H1 (cell line): ENCODE measurements around the gene MYO7B. TPM values are rescaled to one million over a fixed set of nuclear protein-coding genes. Genes with fewer than 3 reads are reported as not detected.
A peak's percentile ranks its signal among the peaks of the same experiment; 100 is the strongest.

Source experiments
- CTCF ChIA-PET: fragments of 300-600 bp; sonication (Branson Sonifier 250); formaldehyde crosslinking; loops from one replicate; lab custom pipeline; 2021; ENCODE audit not compliant: partially characterized antibody; lab: Charles Lee
- POLR2A ChIA-PET: fragments of 300-600 bp; sonication (Branson Sonifier 250); formaldehyde crosslinking; loops from one replicate; lab custom pipeline; 2021; ENCODE audit warnings: inconsistent platforms; ENCODE audit not compliant: partially characterized antibody; lab: Charles Lee
- DNase-seq, 2 experiments: peaks; one replicate each; pipeline versions ENCODE4 v3.0.0 to v3.0.0-alpha.2; 2010 to 2022; ENCODE audit warnings: low spot score in 2 of 2, low read depth in 1 of 2, mixed read lengths in 1 of 2
- FAIRE-seq: peaks from 2 replicates; lab custom pipeline; 2011; peaks lifted over from hg19 to GRCh38; lab: Jason Lieb, UNC
- H2AFZ ChIP-seq: 2 replicates; pipeline ENCODE4 v1.8.1; 2012; ENCODE audit warnings: low read length, inconsistent platforms
- H2AK5ac ChIP-seq: 2 replicates; pipeline ENCODE4 v1.6.1; 2013; ENCODE audit warnings: low read depth, low read length
- H2BK120ac ChIP-seq: replicated peaks from 2 replicates; pipeline ENCODE3; 2013; ENCODE audit warnings: low read depth, low read length, inconsistent platforms
- H2BK12ac ChIP-seq: 2 replicates; pipeline ENCODE4 v1.6.1; 2013; ENCODE audit warnings: low read depth, low read length
- H2BK15ac ChIP-seq: 2 replicates; pipeline ENCODE4 v1.6.1; 2013; ENCODE audit warnings: low read length
- H2BK20ac ChIP-seq: 2 replicates; pipeline ENCODE4 v1.6.1; 2013; ENCODE audit warnings: low read length
- H2BK5ac ChIP-seq: 2 replicates; pipeline ENCODE4 v1.6.1; 2013; ENCODE audit warnings: low read depth, low read length
- H3K14ac ChIP-seq: 2 replicates; pipeline ENCODE4 v1.6.1; 2013; ENCODE audit warnings: inconsistent platforms; ENCODE audit not compliant: insufficient read length
- H3K18ac ChIP-seq: 2 replicates; pipeline ENCODE4 v1.6.1; 2013; ENCODE audit warnings: low read length; ENCODE audit errors: extremely low read depth
- H3K23ac ChIP-seq: 2 replicates; pipeline ENCODE4 v1.6.1; 2013; ENCODE audit warnings: inconsistent platforms; ENCODE audit not compliant: insufficient read length
- H3K23me2 ChIP-seq: 2 replicates; pipeline ENCODE4 v1.6.1; 2013; ENCODE audit warnings: low read depth, low read length
- H3K27ac ChIP-seq: 2 replicates; pipeline ENCODE4 v1.6.1; 2011; ENCODE audit warnings: low read depth, low read length, inconsistent platforms
- H3K27me3 ChIP-seq, 4 experiments: replicated peaks in 1 of 4; 1 replicate in 1 of 4; 2 replicates in 3 of 4; pipeline versions ENCODE4 v1.6.1 to v1.8.1; 2011 to 2013; ENCODE audit warnings: low read length in 3 of 4, mild to moderate bottlenecking in 3 of 4, inconsistent platforms in 2 of 4, mixed read lengths in 2 of 4, moderate library complexity in 1 of 4; ENCODE audit not compliant: control insufficient read depth in 3 of 4, insufficient read depth in 3 of 4; ENCODE audit errors: extremely low read depth in 1 of 4
- H3K36me3 ChIP-seq, 4 experiments: 2 replicates each; pipeline versions ENCODE4 v1.6.1 to v1.8.1; 2011 to 2013; ENCODE audit warnings: mild to moderate bottlenecking in 4 of 4, low read length in 3 of 4, moderate library complexity in 2 of 4, control low read depth in 1 of 4, inconsistent platforms in 1 of 4; ENCODE audit not compliant: insufficient read depth in 4 of 4, control insufficient read depth in 2 of 4
- H3K4ac ChIP-seq: replicated peaks from 2 replicates; pipeline ENCODE3; 2013; ENCODE audit warnings: low read length, low read depth, mixed read lengths, inconsistent platforms; ENCODE audit not compliant: insufficient read length
- H3K4me1 ChIP-seq, 4 experiments: replicated peaks in 1 of 4; 1 replicate in 1 of 4; 2 replicates in 3 of 4; pipeline versions ENCODE4 v1.6.1 to v1.8.1; 2011 to 2013; ENCODE audit warnings: low read length in 3 of 4, inconsistent platforms in 2 of 4, mixed read lengths in 1 of 4; ENCODE audit not compliant: insufficient read depth in 4 of 4, control insufficient read depth in 3 of 4
- H3K4me2 ChIP-seq, 2 experiments: 2 replicates each; pipeline versions ENCODE4 v1.6.1 to v1.8.1; 2011 to 2013; ENCODE audit warnings: low read depth in 2 of 2, low read length in 2 of 2, control low read depth in 1 of 2, inconsistent platforms in 1 of 2, mild to moderate bottlenecking in 1 of 2; ENCODE audit not compliant: insufficient read depth in 1 of 2
- H3K4me3 ChIP-seq, 4 experiments: fragments of 200-600, 300-600 bp in 1 of 4; sonication (generic), shearing (Covaris generic), sonication (Bioruptor Twin) in 1 of 4; 2 replicates each; pipeline versions ENCODE4 v1.5.1 to v1.8.1; 2011 to 2016; ENCODE audit warnings: low read length in 4 of 4, low read depth in 3 of 4, control low read depth in 2 of 4, inconsistent platforms in 2 of 4, mild to moderate bottlenecking in 2 of 4, mixed read lengths in 1 of 4, moderate library complexity in 1 of 4; ENCODE audit not compliant: insufficient read depth in 2 of 4; ENCODE audit errors: extremely low read depth in 1 of 4
- H3K56ac ChIP-seq: replicated peaks from 2 replicates; pipeline ENCODE3; 2013; ENCODE audit warnings: low read depth, mild to moderate bottlenecking, mixed read lengths, low read length, inconsistent platforms; ENCODE audit not compliant: insufficient read length
- H3K79me1 ChIP-seq: 2 replicates; pipeline ENCODE4 v1.6.1; 2013; ENCODE audit warnings: low read depth, low read length, control low read depth
- H3K79me2 ChIP-seq, 2 experiments: 2 replicates each; pipeline versions ENCODE4 v1.6.1 to v1.8.1; 2012 to 2013; ENCODE audit warnings: low read length in 2 of 2, mild to moderate bottlenecking in 2 of 2, inconsistent platforms in 1 of 2; ENCODE audit not compliant: insufficient read depth in 2 of 2, control insufficient read depth in 1 of 2
- H3K9ac ChIP-seq, 4 experiments: replicated peaks in 1 of 4; 1 replicate in 1 of 4; 2 replicates in 3 of 4; pipeline versions ENCODE4 v1.6.1 to v1.8.1; 2011 to 2013; ENCODE audit warnings: low read depth in 3 of 4, low read length in 3 of 4, control low read depth in 2 of 4, mild to moderate bottlenecking in 2 of 4, moderate library complexity in 2 of 4, inconsistent platforms in 1 of 4; ENCODE audit errors: extremely low read depth in 1 of 4
- H3K9me3 ChIP-seq, 2 experiments: 2 replicates each; pipeline versions ENCODE4 v1.6.1 to v1.8.1; 2012 to 2013; ENCODE audit warnings: mild to moderate bottlenecking in 2 of 2, moderate library complexity in 2 of 2, control low read depth in 1 of 2, inconsistent platforms in 1 of 2, low read depth in 1 of 2, low read length in 1 of 2, mixed read lengths in 1 of 2; ENCODE audit not compliant: insufficient read depth in 2 of 2
- H4K20me1 ChIP-seq, 2 experiments: replicated peaks in 1 of 2; 2 replicates each; pipeline versions ENCODE3 to v1.8.1; 2011 to 2013; ENCODE audit warnings: inconsistent platforms in 2 of 2, low read length in 2 of 2, mild to moderate bottlenecking in 1 of 2; ENCODE audit not compliant: insufficient read depth in 2 of 2, control insufficient read depth in 1 of 2
- H4K5ac ChIP-seq: 2 replicates; pipeline ENCODE4 v1.6.1; 2013; ENCODE audit warnings: low read length, low read depth, mixed read lengths, inconsistent platforms; ENCODE audit not compliant: insufficient read length
- H4K8ac ChIP-seq: 2 replicates; pipeline ENCODE4 v1.8.0; 2013; ENCODE audit warnings: mild to moderate bottlenecking, moderate library complexity, low read length, inconsistent platforms; ENCODE audit not compliant: insufficient read depth; ENCODE audit errors: extremely low read depth
- H4K91ac ChIP-seq: replicated peaks from 2 replicates; pipeline ENCODE3; 2013; ENCODE audit warnings: low read length, mixed read lengths, inconsistent platforms; ENCODE audit not compliant: insufficient read length
- CTBP2 ChIP-seq: IDR thresholded peaks from 2 replicates; pipeline ENCODE4 v1.7.0; 2011; ENCODE audit warnings: borderline replicate concordance, mild to moderate bottlenecking, moderate library complexity, mixed read lengths, low read length; ENCODE audit not compliant: insufficient read depth, insufficient read length
- EGR1 ChIP-seq: IDR thresholded peaks from 2 replicates; pipeline ENCODE4 v1.6.1; 2011; ENCODE audit warnings: low read depth, low read length, borderline replicate concordance
- GTF2F1 ChIP-seq: IDR thresholded peaks from 2 replicates; pipeline ENCODE4 v1.6.1; 2012; ENCODE audit warnings: low read depth, low read length, improper control_type of control experiment, borderline replicate concordance
- SUZ12 ChIP-seq: fragments of 200-600 bp; sonication (generic); IDR thresholded peaks from 2 replicates; pipeline ENCODE4 v1.6.1; 2012; ENCODE audit warnings: mild to moderate bottlenecking, inconsistent platforms, low read length, moderate library complexity, mixed read lengths
- TAF1 ChIP-seq: IDR thresholded peaks from 2 replicates; pipeline ENCODE4 v1.6.1; 2011; ENCODE audit warnings: mild to moderate bottlenecking, low read depth, low read length
- TAF7 ChIP-seq: optimal IDR thresholded peaks from 2 replicates; pipeline ENCODE3; 2011; ENCODE audit warnings: low read depth, mild to moderate bottlenecking, inconsistent platforms, low read length, moderate library complexity, borderline replicate concordance
- WGBS, 2 experiments: shearing (Covaris generic) in 1 of 2; methylation state at CpG; one replicate each; pipeline versions ENCODE4 v1.1.6 to v1.1.7; 2013 to 2015; ENCODE audit warnings: low lambda C conversion rate in 2 of 2, mixed read lengths in 2 of 2, inconsistent platforms in 1 of 2, low coverage in 1 of 2, missing lambda C conversion rate in 1 of 2; ENCODE audit not compliant: insufficient replicate concordance in 2 of 2, insufficient coverage in 1 of 2, insufficient read length in 1 of 2; ENCODE audit errors: extremely low coverage in 1 of 2, missing lambda C conversion rate in 1 of 2; 5-methylcytosine and 5-hydroxymethylcytosine counted together
- polyA plus RNA-seq, 7 experiments: library from polyadenylated mRNA; depleted of rRNA in 3 of 7; stranded (reverse) in 5 of 7; unstranded in 2 of 7; fragments of >200 nt in 5 of 7; fragments of 200-250 nt in 2 of 7; gene quantifications; 1 replicate in 5 of 7; 2 replicates in 1 of 7; 4 replicates in 1 of 7; pipeline versions ENCODE4 v1.2.1 to v1.2.3, GENCODE V29; 2011 to 2013; ENCODE audit warnings: missing spikeins in 2 of 7, mixed read lengths in 2 of 7
- total RNA-seq: library from RNA; stranded (reverse); fragmentation: NEBNext Ultra II Directional; extraction: Animal tissue kit (Norgen Biotek cat#: 25700); gene quantifications from 2 replicates; pipeline ENCODE4 v1.2.1, GENCODE V29; 2021
- TF ChIP-seq, protein P1 (sequence below): IDR thresholded peaks from 2 replicates; pipeline ENCODE4 v1.6.1; 2012; ENCODE audit warnings: inconsistent platforms

Gene MYO7B
- total and polyA plus RNA-seq, 2 of the 8 experiments (the other 6 are each of a cell fraction or from before 2014, with no cell fraction given): not detected

DNA sequence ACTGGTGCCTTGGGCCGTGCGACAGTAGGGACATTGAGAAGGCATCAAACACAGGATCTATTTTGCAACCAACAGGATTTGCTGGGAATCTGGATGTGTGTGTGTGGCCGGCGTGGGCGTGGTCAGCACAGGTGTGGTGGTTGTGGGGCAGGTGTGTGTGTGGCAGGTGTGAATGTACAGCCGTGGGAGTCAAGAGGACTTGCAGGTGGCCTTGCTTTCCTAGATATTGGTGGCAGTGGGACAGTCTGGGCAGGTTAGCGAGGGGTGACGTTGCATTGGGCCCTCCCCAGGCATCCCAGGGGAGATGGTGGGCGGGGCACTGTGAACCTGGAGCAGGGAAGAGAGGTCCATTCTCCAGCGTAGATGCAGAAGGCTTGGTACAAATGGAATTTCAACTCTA is 143.0 kb downstream of the MYO7B start:
- Histone ChIP-seq H3K56ac (no peak overlapping the region), H2BK12ac (no peak overlapping the region), H3K18ac (no peak overlapping the region), H3K4me1 (peaks cover 0 to 5% (median 2%) of the 10 kb centered on the region in 4 experiments; a peak in 4 of 7 replicates), H3K9ac (no peak overlapping the region), H4K5ac (no peak overlapping the region), H3K36me3 (no peaks in the 10 kb centered on the region), H4K20me1 (no peaks in the 10 kb centered on the region), H4K91ac (no peak overlapping the region), H3K4me3 (no peak overlapping the region), H2BK15ac (0 out of 2 replicates have a peak overlapping the region, but pooled peaks have one; percentile 46), H3K4ac (no peak overlapping the region), H2BK5ac (no peak overlapping the region), H3K14ac (no peak overlapping the region), H3K9me3 (no peaks in the 10 kb centered on the region), H3K79me2 (no peaks in the 10 kb centered on the region), H2BK120ac (no peak overlapping the region), H3K23ac (no peak overlapping the region), H3K27me3 (peaks cover 10 to 41% (median 31%) of the 10 kb centered on the region in 4 experiments), H4K8ac (no peak overlapping the region), H2AFZ (no peak overlapping the region), H2AK5ac (0 out of 2 replicates have a peak overlapping the region, but pooled peaks have one; percentile 39), H2BK20ac (no peak overlapping the region), H3K79me1 (peaks cover 2% of the 10 kb centered on the region; the same call in 1 of the 2 replicates), H3K4me2 (no peak overlapping the region), H3K23me2 (peaks cover 2% of the 10 kb centered on the region; the same call in 1 of the 2 replicates), H3K27ac (no peak overlapping the region)
- DNase-seq (no peak), FAIRE-seq (no peak)
- ChIA-PET POLR2A (no interaction called here), CTCF (interaction anchor here (1.4 to 1.9 kb wide), 2 partner anchors 18 to 87 kb away, joined by 4 to 7 read pairs; no protein-coding TSS in a partner anchor)
- 84% methylated on average over 10 of the region's 10 CpGs; no CpG with 5 or more reads in 1 of the 2 experiments for WGBS, 2 experiments
- TF ChIP-seq SUZ12 (no peak), TAF1 (no peak), CTBP2 (no peak), GTF2F1 (no peak), TAF7 (no peak), EGR1 (no peak)
- TF ChIP-seq, protein P1, sequence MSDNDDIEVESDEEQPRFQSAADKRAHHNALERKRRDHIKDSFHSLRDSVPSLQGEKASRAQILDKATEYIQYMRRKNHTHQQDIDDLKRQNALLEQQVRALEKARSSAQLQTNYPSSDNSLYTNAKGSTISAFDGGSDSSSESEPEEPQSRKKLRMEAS: no peak
